B cell (primary cell): ENCODE measurements around the gene TOMM7. TPM values are rescaled to one million over a fixed set of nuclear protein-coding genes. Genes with fewer than 3 reads are reported as not detected.
"Not testable (repeated sequence)": the region's sequence is repeated elsewhere in the genome, so short reads cannot be mapped to it uniquely, and the experiment has no call there.

Source experiments
- ATAC-seq: fragments of 200-7000 bp; cut with Tn5 transposase; one replicate; pipeline ENCODE4 v1.10.0; 2021; ENCODE audit warnings: low read depth, mild to moderate bottlenecking, moderate number of reproducible peaks, moderate library complexity
- CTCF ChIA-PET: fragments of 350-600 bp; sonication (Branson Sonifier 250); formaldehyde crosslinking; loops from one replicate; lab custom pipeline; 2021; ENCODE audit warnings: antibody characterized with exemption, inconsistent platforms; lab: Charles Lee
- POLR2A ChIA-PET: fragments of 350-600 bp; sonication (Branson Sonifier 250); formaldehyde crosslinking; loops from one replicate; lab custom pipeline; 2021; ENCODE audit warnings: antibody characterized with exemption; lab: Charles Lee
- DNase-seq: peaks from one replicate; pipeline ENCODE4 v3.0.0; 2013
- H2AFZ ChIP-seq: 2 replicates; pipeline ENCODE4 v1.6.1; 2012; ENCODE audit warnings: mild to moderate bottlenecking, low read depth, low read length; ENCODE audit not compliant: insufficient read depth, poor library complexity, severe bottlenecking
- H3K27ac ChIP-seq, 2 donors: 1 replicate in 1 of 2; 2 replicates in 1 of 2; pipeline ENCODE4 v1.5.1; 2012 to 2013; ENCODE audit warnings: low read length in 2 of 2, mild to moderate bottlenecking in 2 of 2, moderate library complexity in 1 of 2
- H3K27me3 ChIP-seq, 4 experiments: fragments of 200-600 bp in 1 of 4; sonication (generic) in 1 of 4; replicated peaks in 1 of 4; 1 replicate in 2 of 4; 2 replicates in 2 of 4; pipeline versions ENCODE4 v1.6.1 to v1.7.0; 2013 to 2016; ENCODE audit warnings: low read length in 3 of 4, mild to moderate bottlenecking in 2 of 4, mixed read lengths in 1 of 4, moderate library complexity in 1 of 4; ENCODE audit not compliant: insufficient read depth in 4 of 4, control insufficient read depth in 3 of 4; ENCODE audit errors: control extremely low read depth in 1 of 4
- H3K36me3 ChIP-seq, 2 experiments: replicated peaks in 1 of 2; 1 replicate in 1 of 2; 2 replicates in 1 of 2; pipeline versions ENCODE4 v1.6.1 to v1.7.1; 2013; ENCODE audit warnings: low read length in 1 of 2; ENCODE audit not compliant: insufficient read depth in 2 of 2, control insufficient read depth in 1 of 2; ENCODE audit errors: control extremely low read depth in 1 of 2, extremely low read depth in 1 of 2
- H3K4me1 ChIP-seq, 2 donors: fragments of 200-600 bp in 1 of 2; sonication (generic) in 1 of 2; 1 replicate in 1 of 2; 2 replicates in 1 of 2; pipeline versions ENCODE4 v1.5.1 to v1.6.1; 2013 to 2017; ENCODE audit warnings: low read length in 2 of 2; ENCODE audit not compliant: control insufficient read depth in 2 of 2, insufficient read depth in 2 of 2
- H3K4me2 ChIP-seq: replicated peaks from 2 replicates; pipeline ENCODE3; 2012; ENCODE audit warnings: mild to moderate bottlenecking, low read depth, low read length; ENCODE audit not compliant: poor library complexity, severe bottlenecking
- H3K4me3 ChIP-seq, 5 experiments: fragments of 200-600 bp in 1 of 5; sonication (generic) in 1 of 5; 1 replicate in 3 of 5; 2 replicates in 2 of 5; pipeline versions ENCODE4 v1.5.1 to v1.7.0; 2011 to 2016; ENCODE audit warnings: low read length in 4 of 5, mild to moderate bottlenecking in 4 of 5, low read depth in 2 of 5, control low read depth in 1 of 5, moderate library complexity in 1 of 5; ENCODE audit not compliant: insufficient read depth in 1 of 5; ENCODE audit errors: control extremely low read depth in 1 of 5, extremely low read depth in 1 of 5
- H3K79me2 ChIP-seq: fragments of 200-600 bp; sonication (generic); one replicate; pipeline ENCODE4 v1.6.0; 2016; ENCODE audit warnings: low read length; ENCODE audit not compliant: control insufficient read depth, insufficient read depth
- H3K9ac ChIP-seq: fragments of 200-600 bp; sonication (generic); 2 replicates; pipeline ENCODE4 v1.6.1; 2017; ENCODE audit warnings: mild to moderate bottlenecking, low read length, moderate library complexity
- H3K9me3 ChIP-seq, 3 donors: one replicate each; pipeline versions ENCODE4 v1.6.1 to v1.7.1; 2013; ENCODE audit warnings: low read length in 2 of 3; ENCODE audit not compliant: control insufficient read depth in 2 of 3, insufficient read depth in 1 of 3; ENCODE audit errors: control extremely low read depth in 1 of 3
- H4K20me1 ChIP-seq: 2 replicates; pipeline ENCODE4 v1.6.0; 2012; ENCODE audit warnings: mild to moderate bottlenecking, low read length; ENCODE audit not compliant: insufficient read depth, control insufficient read depth, poor library complexity, severe bottlenecking
- H3K27ac Mint-ChIP-seq: one replicate; pipeline ENCODE4 v1.8.0; 2021; ENCODE audit warnings: mixed read lengths
- H3K27me3 Mint-ChIP-seq: one replicate; pipeline ENCODE4 v1.8.0; 2021; ENCODE audit warnings: mixed read lengths
- H3K4me1 Mint-ChIP-seq: one replicate; pipeline ENCODE4 v1.8.0; 2021; ENCODE audit warnings: mixed read lengths
- H3K4me3 Mint-ChIP-seq: one replicate; pipeline ENCODE4 v1.8.0; 2021; ENCODE audit warnings: mixed read lengths
- H3K9me3 Mint-ChIP-seq: one replicate; pipeline ENCODE4 v1.8.0; 2022; ENCODE audit warnings: mixed read lengths; ENCODE audit not compliant: insufficient read depth
- EZH2 ChIP-seq: IDR thresholded peaks from 2 replicates; pipeline ENCODE4 v1.6.1; 2012; ENCODE audit warnings: borderline replicate concordance, low read depth, mild to moderate bottlenecking, moderate library complexity, low read length; ENCODE audit not compliant: insufficient read depth, poor library complexity, severe bottlenecking
- WGBS: methylation state at CpG from one replicate; pipeline ENCODE4 v1.1.5; 2013; ENCODE audit warnings: missing lambda C conversion rate; ENCODE audit not compliant: insufficient coverage; 5-methylcytosine and 5-hydroxymethylcytosine counted together
- intact Hi-C: fragments of 100-400 bp; cut with micrococcal nuclease; formaldehyde crosslinking; loops from one replicate; pipeline ENCODE4 v1.10.0; 2022
- polyA plus RNA-seq: library from polyadenylated mRNA; depleted of rRNA; stranded (reverse); fragments of >200 nt; gene quantifications from 2 replicates; pipeline ENCODE4 v1.2.3, GENCODE V29; 2012
- total RNA-seq, 2 donors: library from RNA; stranded (reverse); fragments of 120-200 nt in 1 of 2; gene quantifications; 1 replicate in 1 of 2; 2 replicates in 1 of 2; pipeline versions ENCODE4 v1.2.3 to v1.2.4, GENCODE V29; 2013 to 2022
- TF ChIP-seq, protein P1 (sequence below): fragments of 200-600 bp; IDR thresholded peaks from one replicate; pipeline ENCODE4 v1.8.0; 2022; ENCODE audit warnings: antibody characterized with exemption, mild to moderate bottlenecking

TOMM7 gene
- total and polyA plus RNA-seq, 2 donors (not counting 1 experiment from before 2014, with no cell fraction given), result 276 to 437 TPM

DNA sequence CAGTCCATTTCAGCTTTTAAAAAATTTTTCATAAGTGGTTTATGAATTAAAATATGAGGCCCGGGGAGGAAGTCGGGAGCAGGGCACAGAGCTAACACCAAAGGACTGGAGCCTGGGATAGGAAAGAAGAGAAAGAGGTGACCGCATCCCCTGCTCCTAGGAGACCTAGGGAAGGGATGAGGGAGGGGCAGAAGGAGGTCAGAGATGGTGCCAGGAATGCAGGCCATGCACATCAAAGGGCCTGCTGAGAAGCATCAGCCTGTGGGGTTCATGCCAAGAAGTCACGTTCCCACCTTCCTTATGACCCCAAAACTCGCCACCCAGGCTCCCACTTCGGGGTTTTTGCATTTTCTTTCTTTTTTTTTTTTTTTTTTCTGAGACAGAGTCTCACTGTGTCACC lies 14.7 kb upstream of the TOMM7 start:
- H3K79me2 ChIP-seq, result no peaks in the 10 kb centered on the region
- H3K36me3 ChIP-seq, result no peaks in the 10 kb centered on the region
- H3K9me3 ChIP-seq, result no peaks in the 10 kb centered on the region
- H3K4me3 ChIP-seq, result no peak overlapping the region
- H2AFZ ChIP-seq, result no peak overlapping the region
- ATAC-seq, result no peak
- H3K4me1 ChIP-seq, result no peaks in the 10 kb centered on the region
- no peaks in the 10 kb centered on the region for H3K27me3 ChIP-seq
- no peak overlapping the region for H3K4me2 ChIP-seq
- H3K9me3 Mint-ChIP-seq, result no peaks in the 10 kb centered on the region
- H4K20me1 ChIP-seq, result no peaks in the 10 kb centered on the region
- H3K4me3 Mint-ChIP-seq, result no peak overlapping the region
- no peak for DNase-seq
- no peaks in the 10 kb centered on the region for H3K4me1 Mint-ChIP-seq
- CTCF ChIA-PET, result interaction anchor here (1.1 kb wide), 1 partner anchor 9 kb away, joined by 3 read pairs; no protein-coding TSS in a partner anchor
- TF ChIP-seq EZH2, result no peak
- TF ChIP-seq, protein P1, sequence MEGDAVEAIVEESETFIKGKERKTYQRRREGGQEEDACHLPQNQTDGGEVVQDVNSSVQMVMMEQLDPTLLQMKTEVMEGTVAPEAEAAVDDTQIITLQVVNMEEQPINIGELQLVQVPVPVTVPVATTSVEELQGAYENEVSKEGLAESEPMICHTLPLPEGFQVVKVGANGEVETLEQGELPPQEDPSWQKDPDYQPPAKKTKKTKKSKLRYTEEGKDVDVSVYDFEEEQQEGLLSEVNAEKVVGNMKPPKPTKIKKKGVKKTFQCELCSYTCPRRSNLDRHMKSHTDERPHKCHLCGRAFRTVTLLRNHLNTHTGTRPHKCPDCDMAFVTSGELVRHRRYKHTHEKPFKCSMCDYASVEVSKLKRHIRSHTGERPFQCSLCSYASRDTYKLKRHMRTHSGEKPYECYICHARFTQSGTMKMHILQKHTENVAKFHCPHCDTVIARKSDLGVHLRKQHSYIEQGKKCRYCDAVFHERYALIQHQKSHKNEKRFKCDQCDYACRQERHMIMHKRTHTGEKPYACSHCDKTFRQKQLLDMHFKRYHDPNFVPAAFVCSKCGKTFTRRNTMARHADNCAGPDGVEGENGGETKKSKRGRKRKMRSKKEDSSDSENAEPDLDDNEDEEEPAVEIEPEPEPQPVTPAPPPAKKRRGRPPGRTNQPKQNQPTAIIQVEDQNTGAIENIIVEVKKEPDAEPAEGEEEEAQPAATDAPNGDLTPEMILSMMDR, result no peak
- H3K27ac Mint-ChIP-seq, result no peak overlapping the region
- H3K9ac ChIP-seq, result no peak overlapping the region
- peaks cover 11% of the 10 kb centered on the region for H3K27me3 Mint-ChIP-seq
- intact Hi-C loops, result no loop called here
- no peak overlapping the region for H3K27ac ChIP-seq
- 97% methylated on average over 6 of the region's 6 CpGs for WGBS
- POLR2A ChIA-PET, result interaction anchor here (0.7 kb wide), 1 partner anchor 12 kb away, joined by 4 read pairs; no protein-coding TSS in a partner anchor

DNA sequence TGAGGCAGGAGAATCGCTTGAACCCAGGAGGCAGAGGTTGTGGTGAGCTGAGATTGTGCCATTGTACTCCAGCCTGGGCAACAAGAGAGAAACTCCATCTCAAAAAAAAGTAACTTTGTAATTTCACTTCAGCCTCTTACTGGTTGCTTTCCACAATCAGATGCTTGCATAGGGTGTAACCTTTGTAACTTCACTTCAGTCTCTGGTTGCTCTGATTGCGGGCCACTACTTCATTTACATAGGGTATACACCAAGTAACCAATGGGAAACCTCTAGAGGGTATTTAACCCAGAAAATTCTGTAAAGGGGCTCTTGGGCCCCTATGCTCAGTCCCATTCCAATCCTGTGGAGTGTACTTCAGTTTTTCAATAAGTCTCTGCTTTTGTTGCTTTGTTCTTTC lies 13.9 kb upstream of the TOMM7 start:
- H3K9ac ChIP-seq, H3K4me1 Mint-ChIP-seq, H3K79me2 ChIP-seq, H3K9me3 Mint-ChIP-seq, H3K9me3 ChIP-seq, H3K4me3 ChIP-seq, H3K36me3 ChIP-seq, ATAC-seq, H3K4me3 Mint-ChIP-seq, H3K27ac ChIP-seq, H3K4me1 ChIP-seq, H3K4me2 ChIP-seq, POLR2A ChIA-PET, H4K20me1 ChIP-seq, H3K27ac Mint-ChIP-seq, DNase-seq, intact Hi-C loops, H2AFZ ChIP-seq, H3K27me3 ChIP-seq: not testable (repeated sequence)
- CTCF ChIA-PET, result interaction anchor here (0.8 to 1.1 kb wide), 2 partner anchors 9 to 19 kb away, joined by 3 read pairs; no protein-coding TSS in a partner anchor
- no CpG with 5 or more reads among the region's 2 CpGs for WGBS
- H3K27me3 Mint-ChIP-seq, result peaks cover 11% of the 10 kb centered on the region
